Tibial nerve (tissue), 4 donors: ENCODE measurements around the gene GPR89A.
"Not testable (repeated sequence)": the region's sequence is repeated elsewhere in the genome, so short reads cannot be mapped to it uniquely, and the experiment has no call there.

Experiments
- CTCF ChIP-seq, 5 experiments: fragments of 200-600 bp in 3 of 5; fragments of 450-650 bp in 2 of 5; sonication (generic) in 3 of 5; IDR thresholded peaks; one replicate each; pipeline ENCODE4 v1.5.1; 2016 to 2019; ENCODE audit warnings: antibody characterized with exemption in 5 of 5, mild to moderate bottlenecking in 3 of 5, moderate library complexity in 2 of 5
- EP300 ChIP-seq, 2 donors: sonication (generic); formaldehyde crosslinking; IDR thresholded peaks; one replicate each; pipeline ENCODE4 v1.6.1; 2017; ENCODE audit warnings: antibody characterized with exemption in 2 of 2, mild to moderate bottlenecking in 1 of 2
- POLR2A ChIP-seq, 2 donors: fragments of 450-650 bp; IDR thresholded peaks; one replicate each; pipeline ENCODE4 v1.6.1; 2017; ENCODE audit warnings: antibody characterized with exemption in 2 of 2, mild to moderate bottlenecking in 2 of 2, moderate library complexity in 2 of 2

- TF ChIP-seq CTCF, EP300, POLR2A (IDR thresholded peaks at IDR 0.05): not testable (repeated sequence)
Measured at GRCh38 chr1:145670995-145671745, 63.4 kb downstream of the GPR89A start.
